Measurements from ENCODE around the gene CDK19. TPM values are rescaled to one million over a fixed set of nuclear protein-coding genes. Genes with fewer than 3 reads are reported as not detected.

CDK19 gene
- total and polyA plus RNA-seq, 2 of the 4 experiments (the other 2 are of a cell fraction): 6.0 to 6.8 TPM

GRCh38 chr6:110735666-110736065 is 79.6 kb downstream of the CDK19 start:
- H3K18ac ChIP-seq (ENCODE audit: low read depth, low read length): no peak overlapping the region
- H4K91ac ChIP-seq (ENCODE audit: insufficient read depth, low read depth, low read length): no peak overlapping the region
- no peaks in the 10 kb centered on the region for H4K20me1 ChIP-seq (ENCODE audit: insufficient read depth, low read length)
- WGBS, 2 experiments (ENCODE audit: extremely low coverage in 2 of 2, insufficient read length in 1 of 2): no CpG with 5 or more reads among the region's 4 CpGs
- H3K23ac ChIP-seq (ENCODE audit: low read depth, low read length): no peak overlapping the region
- H3K9me3 ChIP-seq (ENCODE audit: control insufficient read depth, insufficient read depth, low read length): no peaks in the 10 kb centered on the region
- H3K36me3 ChIP-seq (ENCODE audit: control insufficient read depth, insufficient read depth, low read length): 0 out of 2 replicates have a peak, but pooled peaks cover 2% of the 10 kb centered on the region
- H3K9ac ChIP-seq (ENCODE audit: low read depth, low read length): no peak overlapping the region
- H4K8ac ChIP-seq (ENCODE audit: low read depth in 2 of 2, low read length in 2 of 2): no peak overlapping the region
- no TSS peak for BruUV-seq (replicated peaks)
- no peak overlapping the region for H3K4ac ChIP-seq (ENCODE audit: low read depth, low read length)
- no peaks in the 10 kb centered on the region for H3K79me1 ChIP-seq (ENCODE audit: low read depth in 1 of 2, low read length in 2 of 2)
- ChIA-PET CTCF (interaction anchor here (0.6 kb wide), 1 partner anchor 39 kb away, joined by 5 read pairs; no protein-coding TSS in a partner anchor), POLR2A (ENCODE audit: unreplicated experiment) (no interaction called here)
- peaks cover 3% of the 10 kb centered on the region; the same call in 1 of the 2 replicates for H3K9me1 ChIP-seq (ENCODE audit: insufficient read depth, low read length)
- ATAC-seq (ENCODE audit: low read depth) (no peak), DNase-seq (no peak)
- no peak overlapping the region for H2BK15ac ChIP-seq (ENCODE audit: low read depth, low read length)
- no peak overlapping the region for H3K4me3 ChIP-seq (ENCODE audit: insufficient read depth, low read depth, low read length)
- no peaks in the 10 kb centered on the region for H3K27me3 ChIP-seq (ENCODE audit: control insufficient read depth, insufficient read depth, low read length)
- no peak overlapping the region for H4K5ac ChIP-seq (ENCODE audit: low read depth, low read length)
- H2AFZ ChIP-seq (replicated peaks; ENCODE audit: low read length, poor library complexity): no peak overlapping the region
- TF ChIP-seq RCOR1 (IDR thresholded peaks at IDR 0.05; ENCODE audit: insufficient replicate concordance, low read length): no peak
- no peak for TF ChIP-seq MAZ (IDR thresholded peaks at IDR 0.05; ENCODE audit: borderline replicate concordance, low read depth, low read length)
- TF ChIP-seq CEBPB (IDR thresholded peaks at IDR 0.05; ENCODE audit: low read depth, low read length): no peak
- no peak for TF ChIP-seq NFE2L2 (IDR thresholded peaks at IDR 0.05; ENCODE audit: low read depth, low read length)
- no peak overlapping the region for H2AK9ac ChIP-seq (replicated peaks; ENCODE audit: low read depth, low read length, poor library complexity)
- H2AK5ac ChIP-seq (ENCODE audit: low read depth, low read length): no peak overlapping the region
- H2BK120ac ChIP-seq (ENCODE audit: low read depth, low read length): no peak overlapping the region
- H2BK20ac ChIP-seq (ENCODE audit: low read depth, low read length): no peak overlapping the region
- no peak overlapping the region for H3K4me2 ChIP-seq (ENCODE audit: low read depth, low read length)
- H3K14ac ChIP-seq (replicated peaks; ENCODE audit: low read depth, low read length): no peak overlapping the region
- H3K27ac ChIP-seq (ENCODE audit: insufficient read depth, low read length): no peak overlapping the region
- intact Hi-C loops (cut with micrococcal nuclease): no loop called here
- dilution Hi-C loops (cut with HindIII; ENCODE audit: low sequenced_read_pairs, unreplicated experiment): no loop called here
- peaks cover 2% of the 10 kb centered on the region; the same call in 1 of the 2 replicates for H3K4me1 ChIP-seq (ENCODE audit: control insufficient read depth, insufficient read depth, low read length)
- H2BK5ac ChIP-seq (ENCODE audit: low read depth, low read length, poor library complexity, severe bottlenecking): no peak overlapping the region
- in situ Hi-C loops (cut with MboI; ENCODE audit: low sequenced_read_pairs): no loop called here
- no peak overlapping the region for H3K56ac ChIP-seq (ENCODE audit: extremely low read depth, insufficient read depth, low read length)

Data from IMR-90 (cell line).